Brain microvascular endothelial cell (primary cell): ENCODE results near the gene GPS1.

Source experiments
- DNase-seq: peaks from one replicate; pipeline ENCODE4 v3.0.0-alpha.2; 2020
- H3K27ac ChIP-seq: fragments of 250-450 bp; sonication (Bioruptor Pico); 2 replicates; pipeline ENCODE4 v1.5.1; 2020; ENCODE audit warnings: mild to moderate bottlenecking, moderate library complexity
- H3K27me3 ChIP-seq: fragments of 250-450 bp; sonication (Bioruptor Pico); replicated peaks from 2 replicates; pipeline ENCODE4 v1.5.1; 2020; ENCODE audit warnings: mild to moderate bottlenecking
- H3K36me3 ChIP-seq: fragments of 250-450 bp; sonication (Bioruptor Pico); replicated peaks from 2 replicates; pipeline ENCODE4 v1.5.1; 2020; ENCODE audit warnings: mild to moderate bottlenecking
- H3K4me3 ChIP-seq: 2 replicates; pipeline ENCODE4 v1.5.1; 2011; ENCODE audit warnings: low read depth, mild to moderate bottlenecking, control low read depth, low read length, moderate library complexity
- in situ Hi-C: cut with HindIII; loops from 2 replicates; pipeline ENCODE4 v1.10.0; 2017; ENCODE audit warnings: low sequenced_read_pairs, low pct_ligation_motif_present
- TF ChIP-seq, protein P1 (sequence below): IDR thresholded peaks from 2 replicates; pipeline ENCODE4 v1.5.1; 2011; ENCODE audit warnings: low read depth, mild to moderate bottlenecking, moderate library complexity, low read length, control low read depth, inconsistent platforms; ENCODE audit errors: missing control alignments

GPS1 gene

DNA sequence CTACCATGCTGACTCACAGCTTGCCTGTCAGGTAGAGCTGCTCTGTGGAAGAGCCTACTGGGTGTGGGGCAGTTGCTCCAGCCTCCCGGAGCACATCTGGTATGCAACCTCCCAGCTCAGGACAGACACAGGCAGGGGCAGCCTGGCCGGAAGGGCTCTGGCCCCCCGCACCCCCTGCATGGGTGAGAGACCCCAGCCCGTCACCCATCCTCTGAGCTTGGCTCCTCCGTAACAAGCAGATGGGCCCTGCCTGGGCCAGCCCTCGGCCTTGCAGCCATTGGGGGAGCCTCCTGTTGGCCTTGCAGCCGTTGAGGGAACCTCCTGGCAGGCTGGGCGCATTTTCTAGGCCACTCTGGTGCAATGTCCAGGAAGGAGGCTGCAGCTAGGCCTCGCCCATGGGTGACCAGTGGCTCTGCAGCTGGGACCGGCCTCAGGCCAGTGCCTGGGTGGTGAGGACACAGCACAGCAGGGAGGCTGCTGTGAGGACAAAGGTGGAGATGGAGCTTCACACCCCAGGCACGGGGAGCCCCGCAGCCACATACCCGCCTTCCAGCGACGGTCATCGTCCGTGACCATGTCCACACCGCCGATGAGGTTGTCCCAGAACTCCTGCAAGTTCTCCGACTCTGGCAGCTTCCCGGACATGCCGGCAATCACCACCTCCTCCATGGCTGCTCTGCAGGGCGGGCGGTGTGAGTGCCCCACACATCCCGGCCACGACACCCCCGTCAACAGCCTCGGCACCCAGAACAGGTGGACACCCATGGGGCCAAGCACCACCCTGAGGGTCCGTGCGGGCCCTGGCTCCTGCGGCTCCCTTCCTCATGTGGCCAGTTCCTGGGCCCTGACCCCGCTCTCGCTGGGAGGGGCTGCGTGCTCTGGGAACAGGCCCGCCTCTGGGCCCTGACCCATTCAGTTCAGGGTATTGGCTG is 44.3 kb downstream of the GPS1 start:
- Histone ChIP-seq H3K27me3 (no peaks in the 10 kb centered on the region), H3K27ac (no peak overlapping the region), H3K36me3 (peaks cover 49% of the 10 kb centered on the region), H3K4me3 (peak overlapping the region; percentile 81)
- in situ Hi-C loops = no loop called here
- DNase-seq = no peak
- TF ChIP-seq, protein P1, sequence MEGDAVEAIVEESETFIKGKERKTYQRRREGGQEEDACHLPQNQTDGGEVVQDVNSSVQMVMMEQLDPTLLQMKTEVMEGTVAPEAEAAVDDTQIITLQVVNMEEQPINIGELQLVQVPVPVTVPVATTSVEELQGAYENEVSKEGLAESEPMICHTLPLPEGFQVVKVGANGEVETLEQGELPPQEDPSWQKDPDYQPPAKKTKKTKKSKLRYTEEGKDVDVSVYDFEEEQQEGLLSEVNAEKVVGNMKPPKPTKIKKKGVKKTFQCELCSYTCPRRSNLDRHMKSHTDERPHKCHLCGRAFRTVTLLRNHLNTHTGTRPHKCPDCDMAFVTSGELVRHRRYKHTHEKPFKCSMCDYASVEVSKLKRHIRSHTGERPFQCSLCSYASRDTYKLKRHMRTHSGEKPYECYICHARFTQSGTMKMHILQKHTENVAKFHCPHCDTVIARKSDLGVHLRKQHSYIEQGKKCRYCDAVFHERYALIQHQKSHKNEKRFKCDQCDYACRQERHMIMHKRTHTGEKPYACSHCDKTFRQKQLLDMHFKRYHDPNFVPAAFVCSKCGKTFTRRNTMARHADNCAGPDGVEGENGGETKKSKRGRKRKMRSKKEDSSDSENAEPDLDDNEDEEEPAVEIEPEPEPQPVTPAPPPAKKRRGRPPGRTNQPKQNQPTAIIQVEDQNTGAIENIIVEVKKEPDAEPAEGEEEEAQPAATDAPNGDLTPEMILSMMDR = no peak

DNA sequence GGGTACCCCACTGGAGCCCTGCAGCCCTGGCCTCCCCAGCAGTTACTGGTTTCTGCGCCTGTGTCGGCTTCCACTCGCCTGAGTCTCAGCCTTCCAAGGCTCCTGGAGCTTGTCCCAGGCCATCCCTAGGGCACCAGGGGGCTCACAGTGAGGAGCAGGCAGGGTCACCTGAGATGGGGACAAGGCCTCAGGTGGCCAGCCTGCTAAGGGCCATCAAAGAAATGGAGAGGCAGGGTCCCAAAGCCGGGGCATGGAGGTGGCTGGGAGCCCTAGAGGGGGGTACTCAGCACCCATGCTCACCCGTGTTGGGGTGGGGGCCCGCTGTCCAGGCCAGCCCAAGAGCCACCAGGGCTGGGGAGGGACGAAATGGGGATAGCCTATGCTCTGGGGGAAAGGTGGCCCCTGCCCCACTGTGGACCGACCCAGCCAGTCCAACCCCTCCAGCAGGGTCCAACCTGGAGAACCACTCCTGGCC is 45.0 kb downstream of the GPS1 start:
- TF ChIP-seq, protein P1 = no peak
- no peaks in the 10 kb centered on the region for H3K27me3 ChIP-seq
- in situ Hi-C loops = no loop called here
- peak overlapping the region; percentile 81 for H3K4me3 ChIP-seq
- peaks cover 42% of the 10 kb centered on the region for H3K36me3 ChIP-seq
- H3K27ac ChIP-seq = peak overlapping the region; percentile 77
- DNase-seq = no peak

DNA sequence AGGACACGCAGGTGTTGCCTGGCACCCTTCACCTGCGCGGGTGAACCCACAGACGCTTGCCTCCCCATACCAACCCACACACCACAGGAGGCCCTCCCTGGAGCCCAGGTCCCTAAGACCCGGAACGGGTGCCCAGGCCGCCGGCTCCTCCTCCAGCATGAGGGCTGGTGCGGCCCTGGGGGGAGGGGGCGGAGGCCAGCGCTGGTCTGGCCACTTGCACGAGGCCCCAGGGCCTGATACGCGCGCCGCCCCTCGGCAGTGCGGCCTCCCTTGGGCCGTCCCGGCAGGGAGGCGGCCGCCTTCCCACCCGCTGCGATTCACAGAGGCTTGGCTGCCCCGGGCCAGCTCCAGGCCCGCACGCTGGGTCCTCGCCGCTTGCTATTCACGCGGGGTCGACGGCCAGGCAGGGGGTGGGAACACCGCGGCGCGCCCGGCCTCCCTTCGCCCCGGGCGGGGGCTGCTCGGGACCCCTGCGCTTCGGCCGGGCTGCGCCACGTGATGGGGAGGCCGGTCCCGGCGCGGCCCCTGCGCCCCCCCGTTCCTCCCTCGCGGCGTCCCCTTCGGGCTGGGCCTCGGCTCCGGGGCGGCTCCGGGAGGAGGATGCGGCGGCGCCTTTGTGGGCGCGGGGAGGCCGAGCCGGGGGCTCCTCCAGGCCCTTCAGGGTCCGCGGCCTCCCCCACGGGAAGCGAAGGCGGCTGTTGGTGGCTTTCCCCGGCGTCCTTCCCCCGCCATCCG is 45.7 kb downstream of the GPS1 start:
- DNase-seq = peak; percentile 44
- H3K27me3 ChIP-seq = no peaks in the 10 kb centered on the region
- H3K36me3 ChIP-seq = peaks cover 36% of the 10 kb centered on the region
- in situ Hi-C loops = no loop called here
- TF ChIP-seq, protein P1 = no peak
- peak overlapping the region; percentile 81 for H3K4me3 ChIP-seq
- H3K27ac ChIP-seq = peak overlapping the region; percentile 77

DNA sequence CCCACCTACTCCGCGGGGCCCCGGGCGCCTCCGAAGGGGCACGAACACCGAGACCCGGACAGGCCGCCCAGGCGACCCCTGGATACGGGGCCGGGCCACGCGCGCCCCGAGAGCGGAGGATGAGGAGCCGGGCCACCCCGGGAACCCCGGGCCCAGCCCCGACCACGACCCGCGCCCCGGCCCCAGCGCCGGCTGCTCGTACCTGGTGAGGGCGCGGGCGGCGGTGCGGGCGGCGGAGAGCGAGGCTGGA is 46.1 kb downstream of the GPS1 start:
- Histone ChIP-seq H3K27me3 (no peaks in the 10 kb centered on the region), H3K36me3 (peaks cover 33% of the 10 kb centered on the region), H3K27ac (peak overlapping the region; percentile 77), H3K4me3 (peak overlapping the region; percentile 81)
- DNase-seq = no peak
- in situ Hi-C loops = no loop called here
- TF ChIP-seq, protein P1 = no peak

DNA sequence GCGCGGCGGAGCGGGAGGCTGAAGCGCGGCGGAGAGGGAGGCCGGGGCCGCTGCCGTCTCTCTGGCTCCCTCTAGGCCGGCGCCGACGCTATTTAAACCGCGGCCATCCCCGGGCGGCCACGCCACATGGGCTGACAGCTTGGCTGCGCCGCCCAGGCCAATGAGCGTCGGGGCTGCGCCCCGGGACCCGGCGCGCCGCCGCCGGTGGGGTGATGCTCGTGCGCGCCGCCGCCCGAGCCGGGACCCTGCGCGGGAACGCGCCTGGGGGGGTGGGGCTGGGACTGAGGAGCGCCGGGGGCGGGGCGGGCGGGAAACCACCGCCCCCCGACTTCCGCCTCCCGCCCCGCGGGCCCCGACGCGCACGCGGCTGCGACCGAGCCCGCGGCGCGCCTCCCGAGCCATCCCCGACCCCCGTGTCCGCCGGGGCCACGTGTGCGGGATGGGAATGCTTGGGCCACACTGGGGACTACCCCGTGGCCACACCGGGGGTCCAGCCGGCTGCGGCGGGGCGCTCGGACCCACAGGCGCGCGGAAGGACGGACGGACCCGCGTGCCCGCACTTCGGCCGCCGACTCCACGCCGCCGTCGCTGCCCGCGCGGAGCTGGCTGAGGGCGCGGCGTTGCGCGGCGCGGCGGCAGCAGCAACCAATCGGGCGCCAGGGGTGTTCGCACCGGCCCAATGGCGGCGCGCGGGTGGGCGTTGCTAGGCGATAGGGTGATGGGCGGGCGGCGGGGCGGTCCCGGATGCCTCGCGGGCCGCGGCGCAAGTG is 46.7 kb downstream of the GPS1 start, which contains the start of gene FASN:
Gene FASN (minus strand): TSS at position 68 of the 770 bp plus-strand sequence. CDS start 1,791 bp downstream, outside the sequence.
- TF ChIP-seq, protein P1 = peak; percentile 53
- Histone ChIP-seq H3K27me3 (no peaks in the 10 kb centered on the region), H3K4me3 (peak within 1 kb of the TSS; percentile 81), H3K36me3 (peaks cover 28% of the 10 kb centered on the region), H3K27ac (peak within 1 kb of the TSS; percentile 92)
- in situ Hi-C loops = no loop called here
- peak; percentile 89 for DNase-seq
